CD14-positive monocyte (primary cell): ENCODE results near the gene CEBPZ. TPM values are rescaled to one million over a fixed set of nuclear protein-coding genes. Genes with fewer than 3 reads are reported as not detected.
A peak's percentile ranks its signal among the peaks of the same experiment; 100 is the strongest.
"Not testable (repeated sequence)": the region's sequence is repeated elsewhere in the genome, so short reads cannot be mapped to it uniquely, and the experiment has no call there.

ENCODE experiments used
- DNase-seq, 3 donors: peaks; one replicate each; pipeline ENCODE4 v3.0.0-alpha.2; 2011 to 2022
- H2AFZ ChIP-seq: 2 replicates; pipeline ENCODE4 v1.6.0; 2012; ENCODE audit warnings: mild to moderate bottlenecking, low read depth, low read length, inconsistent platforms; ENCODE audit not compliant: insufficient read depth, poor library complexity, severe bottlenecking
- H3K27ac ChIP-seq, 2 donors: 1 replicate in 1 of 2; 2 replicates in 1 of 2; pipeline ENCODE4 v1.5.1; 2012 to 2013; ENCODE audit warnings: low read length in 2 of 2, control low read depth in 1 of 2, inconsistent platforms in 1 of 2, low read depth in 1 of 2, mild to moderate bottlenecking in 1 of 2
- H3K27me3 ChIP-seq, 2 donors: one replicate each; pipeline versions ENCODE4 v1.6.0 to v1.6.1; 2011 to 2013; ENCODE audit warnings: low read length in 2 of 2; ENCODE audit not compliant: control insufficient read depth in 2 of 2, insufficient read depth in 2 of 2
- H3K36me3 ChIP-seq, 2 donors: replicated peaks in 1 of 2; 1 replicate in 1 of 2; 2 replicates in 1 of 2; pipeline versions ENCODE4 v1.5.1 to v1.6.1; 2012 to 2013; ENCODE audit warnings: low read length in 2 of 2, control low read depth in 1 of 2, inconsistent platforms in 1 of 2, mild to moderate bottlenecking in 1 of 2; ENCODE audit not compliant: insufficient read depth in 2 of 2, control insufficient read depth in 1 of 2
- H3K4me1 ChIP-seq, 2 donors: 1 replicate in 1 of 2; 2 replicates in 1 of 2; pipeline versions ENCODE4 v1.5.1 to v1.6.1; 2012 to 2013; ENCODE audit warnings: low read length in 2 of 2, control low read depth in 1 of 2, inconsistent platforms in 1 of 2, mild to moderate bottlenecking in 1 of 2, moderate library complexity in 1 of 2; ENCODE audit not compliant: insufficient read depth in 2 of 2, control insufficient read depth in 1 of 2
- H3K4me2 ChIP-seq: replicated peaks from 2 replicates; pipeline ENCODE3; 2012; ENCODE audit warnings: low read length, moderate library complexity, mild to moderate bottlenecking; ENCODE audit not compliant: poor library complexity, severe bottlenecking; ENCODE audit errors: extremely low read depth
- H3K4me3 ChIP-seq, 3 experiments: fragments of 200-600 bp in 1 of 3; sonication (generic) in 1 of 3; replicated peaks in 1 of 3; 1 replicate in 2 of 3; 2 replicates in 1 of 3; pipeline ENCODE4 v1.5.1; 2011 to 2013; ENCODE audit warnings: low read length in 3 of 3, mild to moderate bottlenecking in 3 of 3, control low read depth in 2 of 3, low read depth in 2 of 3, inconsistent platforms in 1 of 3, moderate library complexity in 1 of 3
- H3K79me2 ChIP-seq: 2 replicates; pipeline ENCODE4 v1.6.0; 2012; ENCODE audit warnings: mild to moderate bottlenecking, control low read depth, inconsistent platforms, low read length, moderate library complexity; ENCODE audit not compliant: insufficient read depth
- H3K9ac ChIP-seq: 2 replicates; pipeline ENCODE4 v1.6.0; 2017; ENCODE audit warnings: low read length, mild to moderate bottlenecking; ENCODE audit not compliant: insufficient read depth, poor library complexity, severe bottlenecking
- H3K9me3 ChIP-seq, 2 donors: replicated peaks in 1 of 2; 1 replicate in 1 of 2; 2 replicates in 1 of 2; pipeline versions ENCODE4 v1.5.1 to v1.6.1; 2012 to 2013; ENCODE audit warnings: low read length in 2 of 2, control low read depth in 1 of 2; ENCODE audit not compliant: control insufficient read depth in 1 of 2, insufficient read depth in 1 of 2
- H4K20me1 ChIP-seq: 2 replicates; pipeline ENCODE4 v1.6.0; 2012; ENCODE audit warnings: mild to moderate bottlenecking, low read length, control low read depth, moderate library complexity; ENCODE audit not compliant: insufficient read depth
- H3K27ac Mint-ChIP-seq, 7 donors: one replicate each; pipeline ENCODE4 v1.8.0; 2020; ENCODE audit warnings: mild to moderate bottlenecking in 7 of 7, mixed read lengths in 7 of 7, moderate library complexity in 6 of 7, inconsistent platforms in 2 of 7
- H3K27me3 Mint-ChIP-seq, 3 donors: one replicate each; pipeline ENCODE4 v1.8.0; 2021 to 2022; ENCODE audit warnings: low read depth in 3 of 3, mild to moderate bottlenecking in 3 of 3, mixed read lengths in 3 of 3, moderate library complexity in 3 of 3, inconsistent platforms in 1 of 3
- H3K36me3 Mint-ChIP-seq, 2 donors: one replicate each; pipeline ENCODE4 v1.8.0; 2020; ENCODE audit warnings: mixed read lengths in 2 of 2, inconsistent platforms in 1 of 2, mild to moderate bottlenecking in 1 of 2
- H3K4me1 Mint-ChIP-seq: one replicate; pipeline ENCODE4 v1.8.0; 2020; ENCODE audit warnings: mild to moderate bottlenecking, mixed read lengths
- H3K4me3 Mint-ChIP-seq, 2 donors: one replicate each; pipeline ENCODE4 v1.8.0; 2020; ENCODE audit warnings: mild to moderate bottlenecking in 2 of 2, mixed read lengths in 2 of 2, moderate library complexity in 1 of 2
- H3K9me3 Mint-ChIP-seq, 7 donors: one replicate each; pipeline ENCODE4 v1.8.0; 2020 to 2022; ENCODE audit warnings: mixed read lengths in 7 of 7, mild to moderate bottlenecking in 6 of 7, moderate library complexity in 6 of 7, inconsistent platforms in 2 of 7
- CTCF ChIP-seq: fragments of 200-600 bp; IDR thresholded peaks from one replicate; pipeline ENCODE4 v1.8.0; 2022; ENCODE audit warnings: antibody characterized with exemption, mild to moderate bottlenecking
- WGBS: methylation state at CpG from one replicate; pipeline ENCODE4 v1.1.5; 2013; ENCODE audit warnings: missing lambda C conversion rate; ENCODE audit not compliant: insufficient coverage; 5-methylcytosine and 5-hydroxymethylcytosine counted together
- intact Hi-C, 2 donors: fragments of 100-400 bp; cut with micrococcal nuclease; formaldehyde crosslinking; loops; one replicate each; pipeline versions ENCODE4 v1.15.0 to v1.15.1; 2023
- polyA plus RNA-seq, 3 donors: library from polyadenylated mRNA; depleted of rRNA in 1 of 3; unstranded in 2 of 3; stranded (reverse) in 1 of 3; fragments of 300-500 nt in 2 of 3; fragments of >200 nt in 1 of 3; fragmentation: Illumina TruSeq in 2 of 3; gene quantifications; 1 replicate in 2 of 3; 2 replicates in 1 of 3; pipeline ENCODE4 v1.2.3, GENCODE V29; 2012 to 2021

The CEBPZ gene
- polyA plus RNA-seq, 3 donors = 5.7 to 11.2 (median 11.1) TPM

GRCh38 chr2:37205689-37206341, 25.6 kb downstream of the CEBPZ start:
- H3K4me1 ChIP-seq = no peaks in the 10 kb centered on the region
- peaks cover 7 to 33% of the 10 kb centered on the region in 2 donors for H3K9me3 ChIP-seq
- Mint-ChIP-seq H3K27ac (peak overlapping the region in 1 of 7 donors; percentile 48), H3K36me3 (peaks cover 84 to 86% of the 10 kb centered on the region in 2 donors), H3K27me3 (no peaks in the 10 kb centered on the region), H3K4me1 (no peaks in the 10 kb centered on the region), H3K4me3 (no peak overlapping the region), H3K9me3 (peaks cover 18 to 48% (median 28%) of the 10 kb centered on the region in 7 donors)
- intact Hi-C loops = no loop called here
- WGBS = 100% methylated on average over 3 of the region's 5 CpGs
- H3K79me2 ChIP-seq = peaks cover 63% of the 10 kb centered on the region
- no peak overlapping the region for H3K9ac ChIP-seq
- H3K27me3 ChIP-seq = no peaks in the 10 kb centered on the region
- peaks cover 79 to 95% of the 10 kb centered on the region in 2 donors for H3K36me3 ChIP-seq
- H2AFZ ChIP-seq = no peak overlapping the region
- no peak overlapping the region for H3K27ac ChIP-seq
- no peak overlapping the region for H3K4me3 ChIP-seq
- no peak overlapping the region for H3K4me2 ChIP-seq
- peaks cover 13% of the 10 kb centered on the region for H4K20me1 ChIP-seq
- no peak for DNase-seq
- TF ChIP-seq CTCF = no peak

GRCh38 chr2:37205071-37205661, 26.2 kb downstream of the CEBPZ start:
- H3K4me2 ChIP-seq, H3K27me3 ChIP-seq, intact Hi-C loops, H2AFZ ChIP-seq, DNase-seq, H3K4me3 ChIP-seq, H3K4me3 Mint-ChIP-seq, H3K9ac ChIP-seq, H3K27me3 Mint-ChIP-seq, H3K4me1 Mint-ChIP-seq, H3K4me1 ChIP-seq, H3K27ac ChIP-seq: not testable (repeated sequence)
- Histone ChIP-seq H3K9me3 (peaks cover 7 to 33% of the 10 kb centered on the region in 2 donors), H4K20me1 (peaks cover 15% of the 10 kb centered on the region), H3K79me2 (peaks cover 70% of the 10 kb centered on the region), H3K36me3 (peaks cover 74 to 95% of the 10 kb centered on the region in 2 donors)
- peaks cover 18 to 45% (median 28%) of the 10 kb centered on the region in 7 donors for H3K9me3 Mint-ChIP-seq
- peaks cover 82 to 84% of the 10 kb centered on the region in 2 donors for H3K36me3 Mint-ChIP-seq
- peak overlapping the region in 1 of 7 donors; percentile 27 for H3K27ac Mint-ChIP-seq
- WGBS = 100% methylated on average over 2 of the region's 8 CpGs
